ENCODE results near the gene MORC3. TPM values are rescaled to one million over a fixed set of nuclear protein-coding genes. Genes with fewer than 3 reads are reported as not detected.
A peak's percentile ranks its signal among the peaks of the same experiment; 100 is the strongest.

MORC3 gene
- total RNA-seq, 4 donors from 2014 or later, result 39.3 to 64.3 (median 40.5) TPM

- Histone ChIP-seq H3K9me3 (no peaks in the 10 kb centered on the region), H3K27me3 (no peaks in the 10 kb centered on the region), H3K36me3 (peaks cover 0 to 29% (median 0%) of the 10 kb centered on the region in 3 donors), H3K27ac (no peak overlapping the region), H3K4me3 (no peak overlapping the region), H3K4me1 (peaks cover 0 to 4% (median 0%) of the 10 kb centered on the region in 4 donors)
- DNase-seq (ENCODE audit: low spot score in 2 of 2), result peak; percentile 38 to 68
- TF ChIP-seq EP300 (IDR thresholded peaks at IDR 0.05) (no peak), CTCF (IDR thresholded peaks at IDR 0.05) (peak; percentile 63 to 76 (median 69))
- WGBS, 2 donors, result 1 to 10% methylated on average over 8 of the region's 8 CpGs
These were observed 100.0 kb downstream of the MORC3 start for GRCh38 chr21:36419996-36420395.

- Histone ChIP-seq H3K9me3 (no peaks in the 10 kb centered on the region), H3K36me3 (peaks cover 0 to 24% (median 0%) of the 10 kb centered on the region in 3 donors)
These were observed 100.8 kb downstream of the MORC3 start for GRCh38 chr21:36420571-36421339.

GRCh38 chr21:36422279-36423098 is 102.5 kb downstream of the MORC3 start:
- peak in 1 of 2 donors; percentile 20 for DNase-seq (ENCODE audit: low spot score in 2 of 2)
- no peaks in the 10 kb centered on the region for H3K27me3 ChIP-seq
- WGBS, 2 donors, result 69 to 77% methylated on average over 23 to 28 of the region's 28 CpGs
- no peak overlapping the region for H3K27ac ChIP-seq
- H3K4me1 ChIP-seq, result peaks cover 0 to 4% (median 0%) of the 10 kb centered on the region in 4 donors
- H3K9me3 ChIP-seq, result no peaks in the 10 kb centered on the region
- peaks cover 0 to 8% (median 0%) of the 10 kb centered on the region in 3 donors for H3K36me3 ChIP-seq
- H3K4me3 ChIP-seq, result no peak overlapping the region
- no peak for TF ChIP-seq POLR2A (IDR thresholded peaks at IDR 0.05)
- peak; percentile 11 to 37 (median 23) for TF ChIP-seq CTCF (IDR thresholded peaks at IDR 0.05)

More at GRCh38 chr21:36420571-36421339, 100.8 kb downstream of the MORC3 start:
- no peak overlapping the region for H3K4me3 ChIP-seq
- TF ChIP-seq POLR2A (IDR thresholded peaks at IDR 0.05) (no peak), EP300 (IDR thresholded peaks at IDR 0.05) (no peak), CTCF (IDR thresholded peaks at IDR 0.05) (no peak)
- no peak for DNase-seq (ENCODE audit: low spot score in 2 of 2)
- no peak overlapping the region for H3K27ac ChIP-seq
- no peaks in the 10 kb centered on the region for H3K27me3 ChIP-seq
- 87 to 89% methylated on average over 18 of the region's 18 CpGs for WGBS, 2 donors
- H3K4me1 ChIP-seq, result peaks cover 0 to 4% (median 0%) of the 10 kb centered on the region in 4 donors

GRCh38 chr21:36423771-36424433 is 103.9 kb downstream of the MORC3 start:
- 77 to 82% methylated on average over 11 to 12 of the region's 12 CpGs for WGBS, 2 donors
- Histone ChIP-seq H3K9me3 (no peaks in the 10 kb centered on the region), H3K27me3 (no peaks in the 10 kb centered on the region), H3K4me3 (no peak overlapping the region), H3K27ac (no peak overlapping the region), H3K36me3 (no peaks in the 10 kb centered on the region), H3K4me1 (peaks cover 0 to 4% (median 0%) of the 10 kb centered on the region in 4 donors)
- no peak for DNase-seq (ENCODE audit: low spot score in 2 of 2)
- TF ChIP-seq POLR2A (IDR thresholded peaks at IDR 0.05), result no peak
- no peak for TF ChIP-seq CTCF (IDR thresholded peaks at IDR 0.05)
- no peak for TF ChIP-seq EP300 (IDR thresholded peaks at IDR 0.05)

All from tibial nerve (tissue), 4 donors.